ENCODE measurements around the gene SAMD8.

SAMD8 gene

GRCh38 chr10:75084834-75085384 lies 26.5 kb upstream of the SAMD8 start:
- DNase-seq (ENCODE audit: low read depth, low spot score) = no peak

- DNase-seq (ENCODE audit: low read depth, low spot score) = no peak
Measured at GRCh38 chr10:75086278-75086934, 25.1 kb upstream of the SAMD8 start.

GRCh38 chr10:75088640-75089039 lies 22.8 kb upstream of the SAMD8 start:
- no peak for DNase-seq (ENCODE audit: low read depth, low spot score)

DNA sequence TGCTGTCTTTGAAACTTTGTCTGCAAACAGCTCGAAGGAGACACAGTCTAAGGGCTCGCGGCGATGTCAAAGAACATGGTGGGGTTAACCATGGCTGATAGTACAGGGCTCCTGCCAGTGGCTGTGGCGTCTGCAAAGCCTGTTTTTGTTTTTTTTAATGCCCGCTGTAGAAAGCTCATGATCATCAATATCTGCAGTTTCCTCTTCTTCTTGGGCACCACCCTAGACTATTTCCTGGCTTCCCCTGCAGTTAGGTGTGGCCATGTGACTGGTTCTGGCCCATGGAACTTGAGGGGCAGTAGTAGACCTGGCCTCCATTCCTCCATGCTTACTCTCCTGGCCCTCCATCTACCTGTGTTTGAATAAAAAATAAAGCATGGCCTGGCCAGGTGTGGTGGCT lies 21.8 kb upstream of the SAMD8 start:
- no peak for DNase-seq (ENCODE audit: low read depth, low spot score)

DNA sequence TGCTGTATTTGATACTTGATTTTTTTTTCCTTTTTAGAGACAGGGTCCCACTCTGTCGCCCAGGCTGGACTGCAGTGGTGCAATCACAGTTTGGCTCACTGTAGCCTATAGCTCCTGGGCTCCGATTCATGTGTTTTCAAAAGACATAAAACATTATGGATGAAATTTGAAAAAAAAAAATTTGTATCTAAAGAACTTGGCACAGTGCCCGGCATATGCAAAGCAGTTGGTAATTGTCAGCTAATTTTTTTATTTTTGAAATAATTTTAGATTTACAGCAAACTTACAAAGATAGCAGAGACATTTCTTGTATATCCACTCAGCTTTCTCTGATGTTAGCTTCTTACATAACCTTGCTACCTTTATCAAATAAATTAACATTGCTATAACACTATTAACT lies 20.3 kb upstream of the SAMD8 start:
- DNase-seq (ENCODE audit: low read depth, low spot score) = no peak

DNA sequence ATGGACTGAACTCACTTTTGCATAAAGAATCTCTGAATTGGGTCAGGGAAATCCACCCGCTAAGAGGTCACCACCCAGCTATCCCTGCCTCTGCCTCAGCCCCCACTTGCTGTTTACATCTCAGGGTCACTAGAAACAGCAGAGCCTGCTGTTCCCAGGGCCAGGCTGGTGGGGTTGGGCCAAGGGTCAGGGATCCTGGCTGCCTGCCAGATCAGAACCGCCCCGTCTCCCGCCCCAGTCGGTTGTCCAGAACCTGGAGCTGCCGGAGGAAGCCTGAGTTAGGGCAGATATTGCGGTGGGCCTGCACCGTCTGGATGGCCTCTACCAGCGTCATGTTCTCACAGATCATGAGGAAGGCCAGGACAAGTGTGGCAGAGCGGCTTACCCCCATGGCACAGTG lies 17.0 kb upstream of the SAMD8 start:
- no peak for DNase-seq (ENCODE audit: low read depth, low spot score)

DNA sequence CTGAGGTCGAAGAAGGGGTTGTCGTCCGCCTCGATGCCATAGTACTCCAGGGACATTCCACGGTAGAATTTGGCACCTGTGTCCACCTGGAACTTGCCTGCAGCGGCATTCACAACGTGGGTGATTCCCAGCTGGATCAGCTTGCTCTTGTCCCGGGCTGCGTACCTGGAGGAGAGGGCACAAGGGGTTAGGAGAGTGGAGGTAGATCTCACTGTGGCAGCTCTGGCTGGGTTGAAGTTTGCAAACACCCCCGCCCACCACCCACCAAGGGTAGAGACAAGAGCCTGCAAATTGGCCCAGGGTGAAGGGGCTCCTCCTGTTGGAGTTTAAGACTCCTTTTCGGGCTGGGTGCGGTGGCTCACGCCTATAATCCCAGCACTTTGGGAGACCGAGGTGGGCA lies 15.8 kb upstream of the SAMD8 start:
- DNase-seq (ENCODE audit: low read depth, low spot score) = no peak

DNA sequence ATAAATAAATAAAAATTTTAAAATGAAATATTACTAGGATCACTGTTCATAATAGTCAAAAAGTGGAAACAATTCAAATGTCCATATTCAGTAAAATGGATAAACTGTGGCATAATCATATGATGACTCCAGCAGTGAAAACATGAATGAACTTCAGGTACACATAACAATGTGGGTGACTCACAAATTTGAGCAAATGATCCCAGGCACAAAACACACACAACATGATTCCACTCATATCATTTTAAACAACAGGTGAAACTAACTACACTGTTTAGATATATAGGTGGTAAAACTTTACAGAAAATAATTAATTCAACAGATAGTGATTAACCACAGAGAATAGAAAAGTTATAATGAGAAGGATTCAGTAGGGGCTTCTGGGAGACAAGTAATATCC lies 14.7 kb upstream of the SAMD8 start:
- DNase-seq (ENCODE audit: low read depth, low spot score) = no peak

DNA sequence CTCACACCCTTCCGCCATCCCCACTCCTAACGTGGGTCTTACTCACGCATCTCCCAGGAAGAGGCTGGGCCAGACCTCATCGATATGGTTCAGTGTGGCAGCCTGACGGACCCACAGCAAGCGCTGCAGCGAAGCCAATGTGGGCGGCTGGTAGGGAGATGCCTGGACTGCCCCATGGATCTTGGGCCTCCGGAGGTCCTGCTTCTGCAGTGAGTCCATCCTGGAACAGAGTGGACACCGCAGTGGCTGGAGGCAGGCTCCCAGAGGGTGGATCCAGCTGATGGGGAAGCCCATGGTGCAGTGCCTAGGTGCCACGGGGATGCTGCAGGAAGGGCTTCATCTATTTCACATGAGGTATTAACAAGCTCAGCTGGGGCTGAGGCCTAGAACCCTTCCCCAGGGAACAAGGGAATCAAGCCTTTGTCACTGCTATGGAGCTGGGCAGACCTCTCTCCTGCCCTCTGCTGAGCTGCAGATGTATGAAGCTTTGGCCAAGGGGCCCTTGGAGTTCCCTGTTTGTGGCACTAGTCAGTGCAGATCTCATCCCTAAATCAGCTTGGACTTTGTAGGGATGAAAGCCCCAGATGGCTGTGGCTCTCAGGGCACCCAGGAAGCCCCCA lies 13.7 kb upstream of the SAMD8 start:
- no peak for DNase-seq (ENCODE audit: low read depth, low spot score)

- no peak for DNase-seq (ENCODE audit: low read depth, low spot score)
Measured at GRCh38 chr10:75098902-75099673, 12.4 kb upstream of the SAMD8 start.

DNA sequence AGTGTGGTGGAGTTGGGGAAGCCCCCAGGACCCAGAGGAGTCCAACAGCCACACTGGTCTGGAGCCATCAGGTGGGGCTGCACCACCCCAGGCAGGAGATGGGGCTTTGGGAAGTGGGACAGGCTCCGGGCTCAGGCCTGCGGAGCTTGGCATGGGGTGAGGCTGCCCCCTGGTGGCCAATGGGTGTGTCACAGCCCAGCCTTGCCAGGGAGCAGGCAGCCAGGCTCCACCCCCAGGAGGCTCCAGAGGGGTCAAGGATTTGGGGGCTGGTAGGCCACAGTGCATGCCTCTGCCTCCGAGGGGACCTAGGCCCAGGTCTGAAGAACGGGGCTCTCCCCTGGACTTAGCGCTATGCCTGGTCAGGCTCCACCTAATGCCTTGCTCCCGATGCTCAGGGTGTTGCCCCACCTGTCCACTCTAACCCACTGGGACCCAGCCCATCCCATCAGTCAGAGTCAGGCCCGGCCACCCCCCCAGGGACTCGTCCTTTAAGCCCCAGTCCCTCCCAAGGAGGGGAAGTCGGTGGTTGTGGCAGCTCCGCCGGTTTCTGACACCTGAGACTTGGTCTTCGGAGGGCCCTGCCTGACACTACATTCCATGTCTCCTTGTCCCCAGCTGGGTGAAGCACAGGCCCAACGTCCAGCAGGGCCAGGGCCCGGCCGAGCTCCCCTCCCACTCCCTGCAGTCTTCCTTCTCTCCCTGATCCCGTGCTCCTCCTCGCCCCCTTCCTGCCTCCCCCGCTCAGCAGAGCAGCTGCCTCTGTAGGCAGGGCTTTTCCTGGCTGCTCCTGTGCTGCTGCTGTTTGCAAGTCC lies 11.3 kb upstream of the SAMD8 start:
- peak; percentile 33 for DNase-seq (ENCODE audit: low read depth, low spot score)

DNA sequence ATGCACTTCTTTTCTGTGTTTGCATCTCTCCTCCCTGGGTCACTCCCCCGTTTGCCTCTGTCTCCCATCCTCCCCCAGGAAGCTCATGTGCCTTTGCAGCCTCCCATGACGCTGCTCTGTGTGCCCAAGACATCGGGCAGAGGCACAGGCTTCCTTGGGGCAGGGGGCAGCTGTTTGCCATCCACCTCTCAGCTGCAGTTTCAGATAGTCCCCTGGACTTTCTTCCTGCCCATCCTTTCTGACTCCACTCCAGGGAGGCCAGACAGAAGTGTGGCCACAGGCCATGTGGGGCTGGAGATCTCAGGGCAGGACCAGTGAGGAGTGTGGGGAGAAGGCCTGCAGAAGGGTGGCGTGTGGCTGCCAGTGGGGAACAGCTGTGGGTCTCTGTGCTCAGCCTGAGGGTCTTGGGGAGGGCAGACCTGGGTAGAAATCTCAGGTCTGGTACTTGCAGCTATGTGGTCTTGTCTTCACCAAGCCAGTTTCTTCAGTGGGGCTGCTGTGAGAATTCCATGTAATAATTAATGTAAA lies 10.6 kb upstream of the SAMD8 start:
- DNase-seq (ENCODE audit: low read depth, low spot score) = no peak

DNA sequence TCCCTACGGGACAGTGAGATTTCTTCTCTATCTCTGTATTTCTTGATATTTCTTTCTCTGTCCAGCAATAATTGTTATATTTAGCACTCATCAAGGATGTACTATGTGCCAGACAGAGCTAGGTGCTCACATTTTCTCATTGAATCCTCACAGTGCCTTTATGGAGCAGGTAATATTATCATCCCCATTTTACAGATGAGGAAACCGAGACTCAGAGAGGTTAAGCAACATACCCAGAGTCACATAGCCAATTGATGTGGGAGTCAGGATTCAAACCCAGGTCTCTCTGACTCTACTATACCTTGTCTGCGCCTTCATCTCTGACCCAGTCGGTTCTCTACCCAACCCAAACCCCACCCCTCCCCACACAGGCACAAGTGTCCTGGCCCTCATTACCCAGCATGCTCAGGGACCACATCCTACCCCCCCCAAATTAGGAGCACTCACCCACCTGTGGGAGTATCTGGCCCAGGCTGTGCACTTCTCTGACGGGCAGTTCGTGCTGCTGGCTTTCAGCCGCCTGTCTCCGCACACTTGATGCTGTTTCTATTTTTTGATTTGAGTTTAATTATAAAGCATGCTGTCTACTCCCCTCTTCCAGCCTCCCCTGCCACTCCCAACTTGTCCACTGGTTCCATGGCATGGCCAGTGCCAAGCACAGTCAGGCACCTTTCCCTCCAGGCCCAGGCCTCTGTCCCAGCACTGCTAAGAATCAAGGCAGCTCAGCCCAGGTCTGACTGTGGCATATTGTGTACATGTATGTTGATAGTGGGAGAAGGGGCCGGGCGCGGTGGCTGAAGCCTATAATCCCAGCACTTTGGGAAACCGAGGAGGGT lies 9.8 kb upstream of the SAMD8 start:
- no peak for DNase-seq (ENCODE audit: low read depth, low spot score)

DNA sequence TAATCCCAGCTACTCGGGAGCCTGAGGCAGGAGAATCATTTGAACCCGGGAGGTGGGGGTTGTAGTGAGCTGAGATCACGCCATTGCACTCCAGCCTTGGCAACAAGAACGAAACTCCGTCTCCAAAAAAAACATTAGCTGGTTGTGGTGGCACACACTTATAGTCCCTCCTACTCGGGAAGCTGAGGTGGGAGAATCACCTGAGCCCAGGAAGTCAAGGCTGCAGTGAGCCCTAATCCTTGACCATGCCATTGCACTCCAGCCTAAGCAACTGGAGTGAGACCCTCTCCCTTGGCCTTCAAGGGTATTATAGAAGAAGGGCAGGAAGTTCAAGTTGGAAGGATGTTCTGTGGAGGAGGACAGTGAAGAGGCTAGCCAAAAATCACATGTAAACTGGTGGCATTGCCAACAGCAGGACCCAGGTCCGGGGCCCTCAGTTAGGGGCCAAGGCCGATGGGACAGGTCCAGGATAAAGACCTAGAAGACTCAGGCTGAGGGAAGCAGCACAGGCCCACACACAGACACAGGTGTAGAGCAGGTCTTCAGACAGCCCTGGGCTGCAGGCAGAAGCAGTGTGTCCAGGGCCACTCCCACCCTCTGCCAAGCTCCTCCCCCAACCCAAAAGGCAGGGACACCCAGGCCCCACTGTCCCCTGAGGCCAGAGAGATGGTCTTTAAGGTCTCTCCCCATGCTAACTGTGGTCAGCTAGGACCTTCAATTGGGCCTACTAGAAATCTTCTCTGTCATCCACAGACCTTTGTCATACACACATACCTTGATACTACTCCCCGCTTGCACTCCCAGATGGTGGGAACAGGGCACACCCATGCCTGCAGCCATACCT lies 8.4 kb upstream of the SAMD8 start:
- no peak for DNase-seq (ENCODE audit: low read depth, low spot score)

DNA sequence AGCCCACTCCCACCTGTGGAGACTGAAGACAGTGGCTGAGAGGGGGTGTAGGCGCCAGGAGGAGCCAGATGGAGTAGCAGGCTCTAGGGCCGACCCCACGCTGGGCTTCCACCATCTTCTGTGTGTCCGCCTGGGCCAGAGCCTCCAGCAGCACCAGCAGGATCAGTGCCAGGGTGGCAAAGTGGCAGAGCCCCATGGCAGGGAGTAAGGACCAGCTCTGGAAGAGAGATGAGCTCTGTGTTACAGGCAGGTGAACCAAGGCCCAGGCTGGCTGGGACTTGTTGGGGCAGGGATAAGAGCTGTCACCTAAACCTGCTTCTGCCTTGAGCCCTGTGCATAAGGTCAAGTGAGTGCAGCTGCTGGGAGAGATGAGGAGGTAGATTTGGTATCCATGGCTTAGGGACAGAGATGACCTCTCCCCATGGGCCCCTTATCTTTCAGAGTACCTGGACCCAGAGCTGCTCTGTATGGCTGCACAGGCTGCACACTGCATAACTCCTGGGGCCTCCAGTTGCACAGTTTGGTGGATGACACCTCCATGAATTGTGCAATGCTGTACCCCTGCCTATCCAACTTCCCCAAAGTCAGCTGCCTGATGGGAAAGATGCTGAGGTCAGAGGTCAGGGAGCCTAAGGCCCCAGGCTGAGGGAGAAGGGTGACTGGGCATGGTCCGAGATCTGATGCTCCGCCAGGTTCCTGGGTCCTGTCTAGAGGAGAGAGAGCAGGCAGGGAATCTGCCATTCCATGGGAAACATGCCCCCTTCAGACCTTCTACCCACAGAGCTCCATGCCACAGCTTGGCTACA lies 7.4 kb upstream of the SAMD8 start:
- DNase-seq (ENCODE audit: low read depth, low spot score) = no peak

GRCh38 chr10:75104842-75105241 lies 6.6 kb upstream of the SAMD8 start:
- DNase-seq (ENCODE audit: low read depth, low spot score) = no peak

GRCh38 chr10:75105576-75106197 lies 5.8 kb upstream of the SAMD8 start:
- no peak for DNase-seq (ENCODE audit: low read depth, low spot score)

GRCh38 chr10:75106242-75106641 lies 5.2 kb upstream of the SAMD8 start:
- no peak for DNase-seq (ENCODE audit: low read depth, low spot score)

All from smooth muscle cell of the brain vasculature (primary cell).